Activated T-cell treated with anti-CD3 and anti-CD28 coated beads for 48 hours (primary cell): ENCODE results near the gene NCOA1.
"Not testable (repeated sequence)": the region's sequence is repeated elsewhere in the genome, so short reads cannot be mapped to it uniquely, and the experiment has no call there.

ENCODE experiments used
- DNase-seq: peaks from one replicate; pipeline ENCODE4 v3.0.0-alpha.2; 2020; ENCODE audit warnings: low read depth

The NCOA1 gene

GRCh38 chr2:24507549-24507948, 16.5 kb downstream of the NCOA1 start:
- no peak for DNase-seq

DNA sequence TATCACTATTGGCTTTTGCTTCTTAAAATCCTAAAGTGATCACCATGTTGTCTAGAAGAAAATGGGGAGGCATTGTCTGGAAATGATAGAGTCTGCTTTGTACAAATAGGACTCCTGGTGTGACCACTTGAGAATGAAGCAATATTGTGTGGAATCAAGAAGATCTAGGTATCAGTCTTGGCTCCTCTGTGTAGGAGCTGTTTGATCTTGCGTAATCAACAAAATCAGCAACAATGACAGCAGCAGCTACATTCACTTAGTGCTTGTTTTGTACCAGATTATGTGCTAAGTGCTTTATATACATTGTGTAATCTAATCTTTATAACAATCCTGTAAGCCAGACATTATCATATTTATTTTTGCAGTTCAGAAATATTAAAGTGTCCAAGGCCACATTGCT, 17.8 kb downstream of the NCOA1 start:
- DNase-seq, result no peak

DNA sequence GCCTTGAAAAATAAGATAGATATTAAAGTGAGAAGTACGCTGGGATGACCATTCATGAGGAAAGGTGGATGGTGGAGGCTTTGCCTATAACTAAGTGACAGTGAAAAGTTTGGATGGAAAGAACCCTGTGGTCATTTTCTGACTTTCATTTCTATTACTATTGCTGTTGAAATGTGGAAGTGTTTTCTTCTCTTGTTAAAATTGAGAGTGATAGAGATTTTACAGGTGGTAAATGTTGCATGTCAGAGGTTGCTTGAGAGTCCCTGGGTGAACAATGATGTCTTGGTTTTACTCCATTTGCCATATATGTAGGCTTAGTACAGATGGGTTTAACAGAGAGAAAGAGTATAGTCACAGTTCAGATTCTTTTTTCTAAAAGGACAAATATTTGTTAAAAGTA, 18.4 kb downstream of the NCOA1 start:
- DNase-seq, result no peak

GRCh38 chr2:24509840-24510239, 18.8 kb downstream of the NCOA1 start:
- DNase-seq, result no peak

DNA sequence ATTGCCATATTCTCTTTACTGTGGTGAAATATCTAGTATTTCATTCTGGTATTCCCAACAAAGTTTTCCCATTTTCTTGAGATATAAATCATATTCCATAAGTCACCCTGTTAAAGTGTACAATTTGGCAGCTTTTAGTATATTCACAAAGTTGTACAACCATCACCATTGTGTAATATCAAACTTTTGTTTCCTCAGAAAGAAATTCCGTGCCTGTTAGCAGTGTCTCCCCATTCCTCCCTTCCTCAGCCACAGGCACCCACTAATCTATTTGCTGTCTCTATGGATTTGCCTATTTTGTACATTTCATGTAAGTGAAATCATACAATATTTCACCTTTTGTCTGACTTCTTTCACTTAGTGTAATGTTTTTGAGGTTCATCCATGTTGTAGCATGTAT, 19.7 kb downstream of the NCOA1 start:
- DNase-seq, result no peak

DNA sequence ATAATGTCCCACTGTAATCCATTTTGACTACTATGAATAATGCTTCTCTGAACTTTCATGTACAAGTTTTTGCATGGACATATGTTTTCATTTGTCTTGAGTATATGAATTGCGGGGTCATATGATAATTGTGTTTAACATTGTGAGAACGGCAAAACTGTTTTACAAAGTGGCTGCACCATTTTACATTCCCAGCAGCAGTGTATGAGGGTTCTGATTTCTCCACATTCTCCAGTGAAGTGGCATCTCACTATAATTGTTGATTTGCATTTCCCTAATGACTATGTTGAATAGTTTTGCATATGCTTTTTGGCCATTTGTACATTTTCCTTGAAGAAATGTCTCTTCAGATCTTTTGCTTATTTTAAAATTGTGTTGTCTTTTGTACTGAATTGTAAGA, 20.1 kb downstream of the NCOA1 start:
- no peak for DNase-seq

DNA sequence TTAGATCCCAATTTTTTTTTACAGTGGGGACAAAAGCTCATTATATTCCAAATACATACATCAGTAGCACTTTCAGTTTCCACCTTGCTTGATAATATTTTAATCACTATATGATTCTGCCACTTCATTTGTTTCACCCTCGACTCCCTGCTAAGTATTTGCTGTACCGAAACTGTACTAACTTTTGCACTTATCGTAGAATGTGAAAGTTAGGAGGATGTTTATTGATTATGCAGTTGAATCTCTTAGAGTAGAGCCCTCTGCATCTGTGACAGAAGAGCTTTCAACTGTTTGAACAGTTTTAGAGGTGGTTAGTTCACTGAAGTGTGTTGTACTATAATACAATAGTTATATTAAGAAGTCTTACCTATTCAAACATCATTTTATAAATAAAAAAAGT, 20.8 kb downstream of the NCOA1 start:
- no peak for DNase-seq

DNA sequence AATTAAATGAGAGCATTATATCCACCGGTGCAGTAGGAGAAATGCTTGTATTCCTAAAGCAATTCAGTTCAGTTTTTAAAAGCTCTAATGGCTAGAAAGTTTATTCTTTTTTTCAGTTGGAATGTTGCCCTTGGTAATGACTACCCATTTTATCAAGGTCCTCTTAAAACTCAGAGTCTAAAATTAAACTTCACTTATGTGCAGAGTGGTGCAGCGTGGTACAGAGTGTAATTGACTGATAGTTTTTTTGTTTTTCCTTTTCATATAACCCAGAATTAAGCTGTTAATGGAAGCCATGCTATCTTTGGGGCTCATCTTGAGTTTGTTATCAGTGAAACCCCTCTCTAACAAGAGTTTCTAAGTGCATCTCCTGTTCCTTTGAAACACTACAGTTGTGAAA, 21.4 kb downstream of the NCOA1 start:
- DNase-seq, result no peak

DNA sequence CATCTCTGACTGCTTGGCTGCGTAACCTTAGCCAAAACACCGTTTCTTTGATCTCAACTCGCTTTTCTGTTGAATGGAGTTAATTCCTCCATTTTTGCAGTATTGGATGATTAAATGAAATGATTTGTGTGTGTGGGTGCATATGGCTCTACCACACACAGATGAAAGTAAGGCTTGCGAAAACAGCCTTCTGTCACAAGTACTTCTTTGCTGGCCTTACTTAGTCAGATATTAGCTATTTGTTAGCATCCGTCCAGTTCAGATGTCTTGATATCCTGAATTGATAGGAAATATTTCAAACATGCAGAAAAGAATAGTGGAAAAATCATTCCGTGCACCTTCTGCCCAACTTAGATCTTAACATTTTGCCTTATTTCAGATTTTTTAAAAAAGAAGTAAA, 21.8 kb downstream of the NCOA1 start:
- no peak for DNase-seq

- no peak for DNase-seq
Observed at GRCh38 chr2:24513281-24514071, 22.4 kb downstream of the NCOA1 start.

- DNase-seq, result no peak
Observed at GRCh38 chr2:24514820-24515219, 23.8 kb downstream of the NCOA1 start.

DNA sequence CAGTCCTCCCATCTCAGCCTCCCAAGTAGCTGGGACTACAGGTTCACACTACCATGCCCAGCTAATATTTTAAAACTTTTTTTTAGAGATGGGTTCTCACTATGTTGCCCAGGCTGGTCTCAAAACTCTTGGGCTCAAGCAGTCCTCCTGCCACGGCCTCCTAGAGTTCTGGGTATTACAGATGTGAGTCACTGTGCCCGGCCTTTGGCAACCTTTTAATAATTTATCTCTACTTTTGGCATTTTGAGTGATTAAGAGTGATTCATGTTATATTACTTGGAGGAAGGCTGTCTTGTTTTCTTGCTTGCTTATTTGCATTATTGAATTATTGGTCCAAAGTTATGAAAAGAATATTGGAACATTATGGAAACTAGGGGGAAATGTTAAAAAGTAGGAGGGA, 24.3 kb downstream of the NCOA1 start:
- no peak for DNase-seq

GRCh38 chr2:24515831-24516230, 24.8 kb downstream of the NCOA1 start:
- no peak for DNase-seq

DNA sequence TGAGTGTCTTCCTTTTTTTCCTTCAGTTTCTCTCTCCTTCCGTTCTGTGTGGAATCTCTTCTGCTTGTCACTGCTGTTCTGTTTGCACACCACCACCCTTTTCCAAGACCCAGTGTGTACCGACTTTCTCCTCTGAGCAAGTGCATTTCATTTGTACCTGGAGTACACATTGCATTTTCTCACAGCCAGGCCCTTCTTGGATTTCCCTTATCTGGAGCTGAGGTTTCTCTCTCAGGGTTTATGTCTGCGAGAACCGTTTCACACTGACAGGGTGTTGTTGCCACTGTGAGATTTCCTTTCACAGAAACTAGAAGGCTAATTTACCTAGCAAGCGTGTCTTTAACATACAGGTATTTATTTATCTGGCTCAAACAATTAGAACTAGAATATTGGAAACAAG, 26.2 kb downstream of the NCOA1 start:
- DNase-seq, result no peak

GRCh38 chr2:24520175-24520574, 29.1 kb downstream of the NCOA1 start:
- DNase-seq, result no peak

GRCh38 chr2:24521162-24521857, 30.3 kb downstream of the NCOA1 start:
- DNase-seq, result no peak

- no peak for DNase-seq
Observed at GRCh38 chr2:24521975-24522639, 31.1 kb downstream of the NCOA1 start.

DNA sequence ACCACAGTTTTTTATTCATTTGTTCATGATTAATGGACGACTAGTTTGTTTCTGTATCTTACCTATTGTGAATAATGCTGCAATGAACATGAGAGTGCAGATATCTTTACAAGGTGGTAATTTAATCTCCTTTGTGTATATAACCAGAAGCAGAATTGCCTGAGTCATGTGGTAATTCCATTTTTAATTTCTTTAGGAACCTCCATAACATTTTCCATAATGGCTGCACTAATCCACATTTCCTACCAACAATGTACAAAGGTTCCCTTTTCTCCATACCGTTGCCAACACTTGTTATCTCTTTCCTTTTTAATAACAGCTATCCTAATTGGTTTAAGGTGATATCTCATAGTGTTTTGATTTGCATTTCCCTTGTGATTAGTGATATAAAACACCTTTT, 36.5 kb downstream of the NCOA1 start:
- no peak for DNase-seq

GRCh38 chr2:24530796-24531195, 39.7 kb downstream of the NCOA1 start:
- no peak for DNase-seq

- not testable (repeated sequence) for DNase-seq
Observed at GRCh38 chr2:24531610-24532009, 40.6 kb downstream of the NCOA1 start.

GRCh38 chr2:24532057-24532456, 41.0 kb downstream of the NCOA1 start:
- not testable (repeated sequence) for DNase-seq

- not testable (repeated sequence) for DNase-seq
Observed at GRCh38 chr2:24533574-24533973, 42.5 kb downstream of the NCOA1 start.

- no peak for DNase-seq
Observed at GRCh38 chr2:24538720-24539119, 47.7 kb downstream of the NCOA1 start.
